Hippocampal formation (tissue), 2 donors: ENCODE measurements around the gene DNMBP.
A peak's percentile ranks its signal among the peaks of the same experiment; 100 is the strongest.
"Not testable (repeated sequence)": the region's sequence is repeated elsewhere in the genome, so short reads cannot be mapped to it uniquely, and the experiment has no call there.

Experiments
- DNase-seq, 2 donors: peaks; one replicate each; lab custom pipeline; 2025; lab: John Stamatoyannopoulos, UW

Gene DNMBP

GRCh38 chr10:99984211-99985034, 25.3 kb downstream of the DNMBP start:
- DNase-seq, result no peak

GRCh38 chr10:99983280-99983988, 26.3 kb downstream of the DNMBP start:
- DNase-seq, result no peak

GRCh38 chr10:99982728-99983127, 27.0 kb downstream of the DNMBP start:
- no peak for DNase-seq

- no peak for DNase-seq
Observed at GRCh38 chr10:99981581-99982199, 28.1 kb downstream of the DNMBP start.

GRCh38 chr10:99979066-99979685, 30.6 kb downstream of the DNMBP start:
- no peak for DNase-seq

GRCh38 chr10:99977916-99978315, 31.8 kb downstream of the DNMBP start:
- no peak for DNase-seq

- peak in 1 of 2 donors; percentile 26 for DNase-seq
Observed at GRCh38 chr10:99976886-99977665, 32.7 kb downstream of the DNMBP start.

GRCh38 chr10:99975942-99976809, 33.6 kb downstream of the DNMBP start:
- DNase-seq, result no peak

GRCh38 chr10:99975106-99975829, 34.5 kb downstream of the DNMBP start:
- no peak for DNase-seq

- no peak for DNase-seq
Observed at GRCh38 chr10:99973190-99973589, 36.6 kb downstream of the DNMBP start.

- DNase-seq, result no peak
Observed at GRCh38 chr10:99967961-99968360, 41.8 kb downstream of the DNMBP start.

- DNase-seq, result no peak
Observed at GRCh38 chr10:99966306-99966705, 43.4 kb downstream of the DNMBP start.

- no peak for DNase-seq
Observed at GRCh38 chr10:99965700-99966099, 44.0 kb downstream of the DNMBP start.

- DNase-seq, result no peak
Observed at GRCh38 chr10:99964791-99965190, 45.0 kb downstream of the DNMBP start.

GRCh38 chr10:99963467-99964165, 46.1 kb downstream of the DNMBP start:
- DNase-seq, result not testable (repeated sequence)

- DNase-seq, result no peak
Observed at GRCh38 chr10:99958806-99959205, 50.9 kb downstream of the DNMBP start.

- no peak for DNase-seq
Observed at GRCh38 chr10:99958302-99958701, 51.4 kb downstream of the DNMBP start.

- DNase-seq, result not testable (repeated sequence)
Observed at GRCh38 chr10:99953510-99953909, 56.2 kb downstream of the DNMBP start.

GRCh38 chr10:99952799-99953198, 56.9 kb downstream of the DNMBP start:
- no peak for DNase-seq
